ENCODE measurements around the gene TGFBR2.

The TGFBR2 gene

GRCh38 chr3:30720586-30721313, 114.3 kb downstream of the TGFBR2 start:
- DNase-seq (ENCODE audit: low spot score): peak; percentile 90

- DNase-seq (ENCODE audit: low spot score): no peak
Measured at GRCh38 chr3:30721314-30721634, 114.9 kb downstream of the TGFBR2 start.

GRCh38 chr3:30723211-30723610, 116.8 kb downstream of the TGFBR2 start:
- no peak for DNase-seq (ENCODE audit: low spot score)

GRCh38 chr3:30724863-30725262, 118.5 kb downstream of the TGFBR2 start:
- no peak for DNase-seq (ENCODE audit: low spot score)

GRCh38 chr3:30728143-30728542, 121.7 kb downstream of the TGFBR2 start:
- no peak for DNase-seq (ENCODE audit: low spot score)

- no peak for DNase-seq (ENCODE audit: low spot score)
Measured at GRCh38 chr3:30729512-30729911, 123.1 kb downstream of the TGFBR2 start.

GRCh38 chr3:30729936-30730335, 123.5 kb downstream of the TGFBR2 start:
- DNase-seq (ENCODE audit: low spot score): no peak

GRCh38 chr3:30730967-30731366, 124.6 kb downstream of the TGFBR2 start:
- DNase-seq (ENCODE audit: low spot score): no peak

- DNase-seq (ENCODE audit: low spot score): no peak
Measured at GRCh38 chr3:30733209-30733608, 126.8 kb downstream of the TGFBR2 start.

- DNase-seq (ENCODE audit: low spot score): no peak
Measured at GRCh38 chr3:30733696-30734095, 127.3 kb downstream of the TGFBR2 start.

GRCh38 chr3:30737743-30738499, 131.5 kb downstream of the TGFBR2 start:
- no peak for DNase-seq (ENCODE audit: low spot score)

- no peak for DNase-seq (ENCODE audit: low spot score)
Measured at GRCh38 chr3:30738605-30739004, 132.2 kb downstream of the TGFBR2 start.

- DNase-seq (ENCODE audit: low spot score): no peak
Measured at GRCh38 chr3:30741889-30742288, 135.5 kb downstream of the TGFBR2 start.

GRCh38 chr3:30742796-30743619, 136.6 kb downstream of the TGFBR2 start:
- DNase-seq (ENCODE audit: low spot score): no peak
